Measurements from ENCODE around the gene NXPE3.
"Not testable (repeated sequence)": the region's sequence is repeated elsewhere in the genome, so short reads cannot be mapped to it uniquely, and the experiment has no call there.

Gene NXPE3

GRCh38 chr3:101779047-101779821, at the start of gene NXPE3:
NXPE3 (plus strand) TSS chr3:101779211; CDS start chr3:101785597, 6,386 bp downstream.
- Histone ChIP-seq H3K9me3 (ENCODE audit: control insufficient read depth, insufficient read depth, low read length) (no peaks in the 10 kb centered on the region), H3K36me3 (ENCODE audit: control insufficient read depth, insufficient read depth, low read length) (no peaks in the 10 kb centered on the region), H3K9ac (ENCODE audit: low read depth, low read length) (peak within 1 kb of the TSS; percentile 58), H3K27me3 (ENCODE audit: control insufficient read depth, insufficient read depth, low read length) (peaks cover 17% of the 10 kb centered on the region), H3K4me3 (ENCODE audit: low read depth, low read length) (peak within 1 kb of the TSS; percentile 91), H3K4me1 (ENCODE audit: control insufficient read depth, insufficient read depth, low read length) (peaks cover 21% of the 10 kb centered on the region)

- Histone ChIP-seq H3K9me3 (ENCODE audit: control insufficient read depth, insufficient read depth, low read length) (no peaks in the 10 kb centered on the region), H3K36me3 (ENCODE audit: control insufficient read depth, insufficient read depth, low read length) (peaks cover 6% of the 10 kb centered on the region), H3K27me3 (ENCODE audit: control insufficient read depth, insufficient read depth, low read length) (no peaks in the 10 kb centered on the region), H3K9ac (ENCODE audit: low read depth, low read length) (no peak overlapping the region), H3K4me3 (ENCODE audit: low read depth, low read length) (no peak overlapping the region), H3K4me1 (ENCODE audit: control insufficient read depth, insufficient read depth, low read length) (no peaks in the 10 kb centered on the region)
These were observed 49.4 kb upstream of the NXPE3 start for GRCh38 chr3:101729586-101729985.

- Histone ChIP-seq H3K4me3 (ENCODE audit: low read depth, low read length) (no peak overlapping the region), H3K9ac (ENCODE audit: low read depth, low read length) (no peak overlapping the region), H3K36me3 (ENCODE audit: control insufficient read depth, insufficient read depth, low read length) (peaks cover 11% of the 10 kb centered on the region), H3K4me1 (ENCODE audit: control insufficient read depth, insufficient read depth, low read length) (no peaks in the 10 kb centered on the region), H3K27me3 (ENCODE audit: control insufficient read depth, insufficient read depth, low read length) (no peaks in the 10 kb centered on the region), H3K9me3 (ENCODE audit: control insufficient read depth, insufficient read depth, low read length) (no peaks in the 10 kb centered on the region)
These were observed 48.2 kb upstream of the NXPE3 start for GRCh38 chr3:101730839-101731238.

- Histone ChIP-seq H3K36me3 (ENCODE audit: control insufficient read depth, insufficient read depth, low read length) (peaks cover 13% of the 10 kb centered on the region), H3K9me3 (ENCODE audit: control insufficient read depth, insufficient read depth, low read length) (no peaks in the 10 kb centered on the region), H3K4me3 (ENCODE audit: low read depth, low read length) (no peak overlapping the region), H3K9ac (ENCODE audit: low read depth, low read length) (no peak overlapping the region), H3K27me3 (ENCODE audit: control insufficient read depth, insufficient read depth, low read length) (no peaks in the 10 kb centered on the region), H3K4me1 (ENCODE audit: control insufficient read depth, insufficient read depth, low read length) (no peaks in the 10 kb centered on the region)
These were observed 46.8 kb upstream of the NXPE3 start for GRCh38 chr3:101732240-101732641.

- H3K9me3 ChIP-seq (ENCODE audit: control insufficient read depth, insufficient read depth, low read length): no peaks in the 10 kb centered on the region
- H3K9ac ChIP-seq (ENCODE audit: low read depth, low read length): no peak overlapping the region
- H3K27me3 ChIP-seq (ENCODE audit: control insufficient read depth, insufficient read depth, low read length): no peaks in the 10 kb centered on the region
- peaks cover 13% of the 10 kb centered on the region for H3K36me3 ChIP-seq (ENCODE audit: control insufficient read depth, insufficient read depth, low read length)
- H3K4me1 ChIP-seq (ENCODE audit: control insufficient read depth, insufficient read depth, low read length): no peaks in the 10 kb centered on the region
- H3K4me3 ChIP-seq (ENCODE audit: low read depth, low read length): no peak overlapping the region
These were observed 43.2 kb upstream of the NXPE3 start for GRCh38 chr3:101735833-101736232.

GRCh38 chr3:101741914-101742313, 37.1 kb upstream of the NXPE3 start:
- H3K9ac ChIP-seq (ENCODE audit: low read depth, low read length); H3K9me3 ChIP-seq (ENCODE audit: control insufficient read depth, insufficient read depth, low read length); H3K27me3 ChIP-seq (ENCODE audit: control insufficient read depth, insufficient read depth, low read length); H3K36me3 ChIP-seq (ENCODE audit: control insufficient read depth, insufficient read depth, low read length); H3K4me1 ChIP-seq (ENCODE audit: control insufficient read depth, insufficient read depth, low read length); H3K4me3 ChIP-seq (ENCODE audit: low read depth, low read length): not testable (repeated sequence)

- no peaks in the 10 kb centered on the region for H3K4me1 ChIP-seq (ENCODE audit: control insufficient read depth, insufficient read depth, low read length)
- no peaks in the 10 kb centered on the region for H3K27me3 ChIP-seq (ENCODE audit: control insufficient read depth, insufficient read depth, low read length)
- peaks cover 2% of the 10 kb centered on the region for H3K36me3 ChIP-seq (ENCODE audit: control insufficient read depth, insufficient read depth, low read length)
- H3K9me3 ChIP-seq (ENCODE audit: control insufficient read depth, insufficient read depth, low read length): no peaks in the 10 kb centered on the region
- H3K9ac ChIP-seq (ENCODE audit: low read depth, low read length): no peak overlapping the region
- no peak overlapping the region for H3K4me3 ChIP-seq (ENCODE audit: low read depth, low read length)
These were observed 34.2 kb upstream of the NXPE3 start for GRCh38 chr3:101744811-101745210.

- not testable (repeated sequence) for H3K9ac ChIP-seq (ENCODE audit: low read depth, low read length); H3K27me3 ChIP-seq (ENCODE audit: control insufficient read depth, insufficient read depth, low read length); H3K4me3 ChIP-seq (ENCODE audit: low read depth, low read length); H3K36me3 ChIP-seq (ENCODE audit: control insufficient read depth, insufficient read depth, low read length); H3K9me3 ChIP-seq (ENCODE audit: control insufficient read depth, insufficient read depth, low read length); H3K4me1 ChIP-seq (ENCODE audit: control insufficient read depth, insufficient read depth, low read length)
These were observed 33.1 kb upstream of the NXPE3 start for GRCh38 chr3:101745934-101746333.

GRCh38 chr3:101753386-101754113, 25.5 kb upstream of the NXPE3 start:
- not testable (repeated sequence) for H3K36me3 ChIP-seq (ENCODE audit: control insufficient read depth, insufficient read depth, low read length); H3K9me3 ChIP-seq (ENCODE audit: control insufficient read depth, insufficient read depth, low read length); H3K9ac ChIP-seq (ENCODE audit: low read depth, low read length); H3K27me3 ChIP-seq (ENCODE audit: control insufficient read depth, insufficient read depth, low read length); H3K4me1 ChIP-seq (ENCODE audit: control insufficient read depth, insufficient read depth, low read length); H3K4me3 ChIP-seq (ENCODE audit: low read depth, low read length)

GRCh38 chr3:101758224-101758623, 20.8 kb upstream of the NXPE3 start:
- Histone ChIP-seq H3K36me3 (ENCODE audit: control insufficient read depth, insufficient read depth, low read length) (peaks cover 9% of the 10 kb centered on the region), H3K4me1 (ENCODE audit: control insufficient read depth, insufficient read depth, low read length) (no peaks in the 10 kb centered on the region), H3K27me3 (ENCODE audit: control insufficient read depth, insufficient read depth, low read length) (no peaks in the 10 kb centered on the region), H3K9me3 (ENCODE audit: control insufficient read depth, insufficient read depth, low read length) (no peaks in the 10 kb centered on the region), H3K4me3 (ENCODE audit: low read depth, low read length) (no peak overlapping the region), H3K9ac (ENCODE audit: low read depth, low read length) (no peak overlapping the region)

GRCh38 chr3:101762041-101762646, 16.9 kb upstream of the NXPE3 start:
- Histone ChIP-seq H3K36me3 (ENCODE audit: control insufficient read depth, insufficient read depth, low read length) (peaks cover 9% of the 10 kb centered on the region), H3K27me3 (ENCODE audit: control insufficient read depth, insufficient read depth, low read length) (no peaks in the 10 kb centered on the region), H3K9me3 (ENCODE audit: control insufficient read depth, insufficient read depth, low read length) (no peaks in the 10 kb centered on the region), H3K9ac (ENCODE audit: low read depth, low read length) (no peak overlapping the region), H3K4me3 (ENCODE audit: low read depth, low read length) (no peak overlapping the region), H3K4me1 (ENCODE audit: control insufficient read depth, insufficient read depth, low read length) (no peaks in the 10 kb centered on the region)
